K562 (cell line): ENCODE measurements around the gene CTNNBL1. TPM values are rescaled to one million over a fixed set of nuclear protein-coding genes. Genes with fewer than 3 reads are reported as not detected.

Experiments used
- BDP1 ChIP-seq: IDR thresholded peaks from 3 replicates; pipeline ENCODE4 v1.6.1; 2011; ENCODE audit not compliant: insufficient read length, insufficient read depth
- BRD4 ChIP-seq: fragments of 200-600 bp; sonication (generic); IDR thresholded peaks from 2 replicates; pipeline ENCODE4 v1.6.1; 2017; ENCODE audit warnings: inconsistent platforms
- DDX20 ChIP-seq: fragments of 450-650 bp; IDR thresholded peaks from 2 replicates; pipeline ENCODE4 v1.6.1; 2016; ENCODE audit warnings: missing genetic modification characterization, low read depth, mild to moderate bottlenecking, missing compliant biosample characterization, moderate library complexity
- FOXA3 ChIP-seq, 2 experiments: fragments of 450-650 bp in 1 of 2; sonication (generic) in 1 of 2; formaldehyde crosslinking; IDR thresholded peaks in 1 of 2; conservative IDR thresholded peaks in 1 of 2; 2 replicates each; pipeline versions ENCODE4 v1.4.0 to v1.8.0; 2020 to 2022; ENCODE audit warnings: mild to moderate bottlenecking in 2 of 2, missing genetic modification reagents in 1 of 2
- HMBOX1 ChIP-seq: sonication (generic); IDR thresholded peaks from 2 replicates; pipeline ENCODE4 v1.6.1; 2016
- MBD2 ChIP-seq: sonication (generic); IDR thresholded peaks from 2 replicates; pipeline ENCODE4 v1.6.1; 2016; ENCODE audit warnings: low read depth, borderline replicate concordance
- MITF ChIP-seq: IDR thresholded peaks from 2 replicates; pipeline ENCODE4 v1.6.1; 2014; ENCODE audit warnings: antibody characterized with exemption
- MTA2 ChIP-seq: fragments of 450-650 bp; IDR thresholded peaks from 2 replicates; pipeline ENCODE4 v1.6.1; 2016; ENCODE audit warnings: low read depth
- MTA3 ChIP-seq: fragments of 450-650 bp; formaldehyde crosslinking; IDR thresholded peaks from 2 replicates; pipeline ENCODE4 v1.6.1; 2017; ENCODE audit warnings: mild to moderate bottlenecking, borderline replicate concordance
- RUNX1 ChIP-seq: sonication (generic); IDR thresholded peaks from 2 replicates; pipeline ENCODE4 v1.6.1; 2016; ENCODE audit warnings: antibody characterized with exemption, low read depth
- TCF3 ChIP-seq: sonication (generic); formaldehyde crosslinking; IDR thresholded peaks from 2 replicates; pipeline ENCODE4 v1.4.0; 2020; ENCODE audit warnings: mild to moderate bottlenecking, missing genetic modification reagents
- VEZF1 ChIP-seq: fragments of 200-800 bp; sonication (Bioruptor generic); IDR thresholded peaks from 2 replicates; pipeline ENCODE4 v1.6.1; 2017; ENCODE audit warnings: missing genetic modification characterization, missing compliant biosample characterization
- ZBTB40 ChIP-seq, 2 experiments: fragments of 450-650 bp in 1 of 2; sonication (generic) in 1 of 2; formaldehyde crosslinking in 1 of 2; IDR thresholded peaks; 2 replicates each; pipeline versions ENCODE4 v1.7.1 to v1.9.0; 2016 to 2022; ENCODE audit warnings: inconsistent platforms in 1 of 2, mild to moderate bottlenecking in 1 of 2, missing genetic modification reagents in 1 of 2
- ZNF253 ChIP-seq: fragments of 250-450 bp; sonication (Bioruptor Pico); conservative IDR thresholded peaks from 2 replicates; pipeline ENCODE4 v1.6.1; 2021; ENCODE audit warnings: mild to moderate bottlenecking
- ZNF282 ChIP-seq: sonication (generic); formaldehyde crosslinking; IDR thresholded peaks from 2 replicates; pipeline ENCODE4 v1.8.1; 2023; ENCODE audit warnings: missing genetic modification reagents
- polyA plus RNA-seq, 8 experiments: library from polyadenylated mRNA; depleted of rRNA in 4 of 8; stranded (reverse) in 5 of 8; unstranded in 3 of 8; fragments of >200 nt; fragmentation: Nextera tagmentation in 2 of 8; fragmentation: Illumina TruSeq in 1 of 8; extraction: Ambion mirVana in 2 of 8; extraction: Trizol in 1 of 8; gene quantifications; 2 replicates each; pipeline versions ENCODE4 v1.2.1 to v1.2.3, GENCODE V29; 2011 to 2014; ENCODE audit warnings: inconsistent platforms in 1 of 8, missing spikeins in 1 of 8
- total RNA-seq, 7 experiments: library from RNA; depleted of rRNA in 6 of 7; stranded (reverse); fragments of >200 nt in 6 of 7; fragmentation: Illumina TruSeq in 2 of 7; extraction: Trizol in 2 of 7; gene quantifications; 2 replicates each; pipeline versions ENCODE4 v1.2.1 to v1.2.3, GENCODE V29; 2011 to 2021; ENCODE audit warnings: low replicate concordance in 1 of 7

Gene CTNNBL1
- total and polyA plus RNA-seq, 9 of the 15 experiments (the other 6 are each of a cell fraction or from before 2014, with no cell fraction given), result 32.4 to 85.6 (median 43.6) TPM

GRCh38 chr20:37833221-37833896 is 139.5 kb downstream of the CTNNBL1 start (continued):
- peak; percentile 16; the same call in 1 of the 2 replicates for TF ChIP-seq MITF
- no peak for TF ChIP-seq RUNX1
- TF ChIP-seq MTA2, result peak; percentile 74
- 0 out of 2 replicates have a peak, but pooled peaks have one; percentile 29 for TF ChIP-seq MBD2
- no peak for TF ChIP-seq DDX20 (tag)
- no peak for TF ChIP-seq HMBOX1
- peak; percentile 91 for TF ChIP-seq TCF3 (CRISPR knock-in tag)
- no peak for TF ChIP-seq ZBTB40 (IDR thresholded peaks at IDR 0.05)
- no peak for TF ChIP-seq ZBTB40 (CRISPR knock-in tag; IDR thresholded peaks at IDR 0.05)
- TF ChIP-seq ZNF282, result no peak
- no peak for TF ChIP-seq MTA3
- no peak for TF ChIP-seq BRD4
- TF ChIP-seq BDP1, result no peak
- no peak for TF ChIP-seq ZNF253 (CRISPR knock-in tag)
- 0 out of 2 replicates have a peak, but pooled peaks have one; percentile 27 for TF ChIP-seq VEZF1 (CRISPR knock-in tag)
- TF ChIP-seq FOXA3 (CRISPR knock-in tag; conservative IDR thresholded peaks at IDR 0.05 in 1 of 2, IDR thresholded peaks at IDR 0.05 in 1 of 2), result no peak
